ENCODE results near the gene PLEKHG4B.
"Not testable (repeated sequence)": the region's sequence is repeated elsewhere in the genome, so short reads cannot be mapped to it uniquely, and the experiment has no call there.

The PLEKHG4B gene

GRCh38 chr5:159448-160172, 67.6 kb downstream of the PLEKHG4B start:
- no peak for DNase-seq

- no peak for DNase-seq
These were observed 68.2 kb downstream of the PLEKHG4B start for GRCh38 chr5:160173-160510.

- DNase-seq: no peak
These were observed 69.2 kb downstream of the PLEKHG4B start for GRCh38 chr5:160921-161802.

- DNase-seq: no peak
These were observed 69.8 kb downstream of the PLEKHG4B start for GRCh38 chr5:161803-162110.

- DNase-seq: no peak
These were observed 70.2 kb downstream of the PLEKHG4B start for GRCh38 chr5:162190-162564.

- DNase-seq: no peak
These were observed 70.8 kb downstream of the PLEKHG4B start for GRCh38 chr5:162565-163337.

GRCh38 chr5:163338-163620, 71.3 kb downstream of the PLEKHG4B start:
- DNase-seq: no peak

GRCh38 chr5:163841-164240, 71.9 kb downstream of the PLEKHG4B start:
- DNase-seq: no peak

GRCh38 chr5:164244-164643, 72.3 kb downstream of the PLEKHG4B start:
- no peak for DNase-seq

- not testable (repeated sequence) for DNase-seq
These were observed 72.8 kb downstream of the PLEKHG4B start for GRCh38 chr5:164783-165182.

GRCh38 chr5:166441-167372, 74.7 kb downstream of the PLEKHG4B start:
- no peak for DNase-seq

- DNase-seq: no peak
These were observed 75.5 kb downstream of the PLEKHG4B start for GRCh38 chr5:167511-167910.

GRCh38 chr5:167982-168660, 76.2 kb downstream of the PLEKHG4B start:
- DNase-seq: no peak

- DNase-seq: no peak
These were observed 77.2 kb downstream of the PLEKHG4B start for GRCh38 chr5:169071-169727.

- DNase-seq: no peak
These were observed 77.7 kb downstream of the PLEKHG4B start for GRCh38 chr5:169728-170094.

GRCh38 chr5:170971-171800, 79.2 kb downstream of the PLEKHG4B start:
- no peak for DNase-seq

- DNase-seq: no peak
These were observed 79.9 kb downstream of the PLEKHG4B start for GRCh38 chr5:171801-172331.

- DNase-seq: no peak
These were observed 80.5 kb downstream of the PLEKHG4B start for GRCh38 chr5:172421-172820.

GRCh38 chr5:172841-173251, 80.9 kb downstream of the PLEKHG4B start:
- no peak for DNase-seq

All from activated effector memory CD4-positive, alpha-beta T cell treated with Interleukin-2 at 50 U/mL for 16 hours (primary cell).